KMS-11 (cell line): ENCODE results near the gene PLD1.

ENCODE experiments used
- H2AFZ ChIP-seq: fragments of 200-600 bp; sonication (generic); 2 replicates; pipeline ENCODE4 v1.6.1; 2016; ENCODE audit warnings: antibody characterized with exemption, mixed run types, low read depth
- H3K27ac ChIP-seq: fragments of 200-600 bp; sonication (generic); 2 replicates; pipeline ENCODE4 v1.6.1; 2016; ENCODE audit warnings: mild to moderate bottlenecking, mixed run types
- H3K27me3 ChIP-seq: fragments of 200-600 bp; sonication (generic); 2 replicates; pipeline ENCODE4 v1.6.1; 2017; ENCODE audit warnings: mild to moderate bottlenecking, low read depth, mixed run types, moderate library complexity; ENCODE audit not compliant: insufficient read depth
- H3K36me3 ChIP-seq: fragments of 200-600 bp; sonication (generic); 2 replicates; pipeline ENCODE4 v1.6.1; 2017; ENCODE audit warnings: mild to moderate bottlenecking, mixed run types; ENCODE audit not compliant: insufficient read depth
- H3K4me1 ChIP-seq: fragments of 200-600 bp; sonication (generic); 2 replicates; pipeline ENCODE4 v1.6.1; 2016; ENCODE audit warnings: mild to moderate bottlenecking, low read depth, mixed run types; ENCODE audit not compliant: poor library complexity, severe bottlenecking
- H3K4me2 ChIP-seq: fragments of 200-600 bp; sonication (generic); 2 replicates; pipeline ENCODE4 v1.7.0; 2016; ENCODE audit warnings: mild to moderate bottlenecking, mixed run types
- H3K4me3 ChIP-seq: fragments of 200-600 bp; sonication (generic); IDR thresholded peaks from 2 replicates; pipeline ENCODE4 v1.6.1; 2017; ENCODE audit warnings: low read depth, low read length, mixed read lengths; ENCODE audit not compliant: insufficient read depth
- H3K79me2 ChIP-seq: fragments of 200-600 bp; sonication (generic); 2 replicates; pipeline ENCODE4 v1.6.1; 2016; ENCODE audit warnings: low read depth, mixed run types; ENCODE audit not compliant: insufficient read depth
- H3K9ac ChIP-seq: fragments of 200-600 bp; sonication (generic); 2 replicates; pipeline ENCODE4 v1.6.1; 2016; ENCODE audit warnings: mild to moderate bottlenecking, mixed run types
- H4K20me1 ChIP-seq: fragments of 200-600 bp; sonication (generic); 2 replicates; pipeline ENCODE4 v1.6.1; 2016; ENCODE audit warnings: mild to moderate bottlenecking, mixed run types; ENCODE audit not compliant: insufficient read depth
- TF ChIP-seq, protein P1 (sequence below): fragments of 200-600 bp; sonication (generic); conservative IDR thresholded peaks from 2 replicates; pipeline ENCODE4 v1.6.1; 2017; ENCODE audit warnings: low read depth, mild to moderate bottlenecking, antibody characterized with exemption, low read length, moderate library complexity, mixed read lengths

The PLD1 gene

DNA sequence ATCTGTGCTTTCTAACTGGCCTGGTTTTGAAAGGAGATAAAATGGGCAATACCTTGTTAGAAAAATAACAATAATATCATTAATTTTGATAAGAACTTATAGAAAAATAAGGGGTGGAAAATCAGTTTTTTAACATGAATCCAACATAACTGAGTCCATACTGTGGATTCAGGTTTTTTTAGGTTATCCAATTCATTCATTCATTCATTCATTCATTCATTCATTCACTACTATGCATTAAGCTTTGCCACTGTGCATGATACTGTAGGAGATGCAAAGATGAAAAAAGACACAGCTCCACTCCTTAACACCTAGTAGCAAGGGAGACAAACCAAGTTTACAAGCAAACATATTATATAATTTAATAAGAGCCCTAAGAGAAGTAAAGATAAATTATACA is 253.1 kb downstream of the PLD1 start:
- TF ChIP-seq, protein P1, sequence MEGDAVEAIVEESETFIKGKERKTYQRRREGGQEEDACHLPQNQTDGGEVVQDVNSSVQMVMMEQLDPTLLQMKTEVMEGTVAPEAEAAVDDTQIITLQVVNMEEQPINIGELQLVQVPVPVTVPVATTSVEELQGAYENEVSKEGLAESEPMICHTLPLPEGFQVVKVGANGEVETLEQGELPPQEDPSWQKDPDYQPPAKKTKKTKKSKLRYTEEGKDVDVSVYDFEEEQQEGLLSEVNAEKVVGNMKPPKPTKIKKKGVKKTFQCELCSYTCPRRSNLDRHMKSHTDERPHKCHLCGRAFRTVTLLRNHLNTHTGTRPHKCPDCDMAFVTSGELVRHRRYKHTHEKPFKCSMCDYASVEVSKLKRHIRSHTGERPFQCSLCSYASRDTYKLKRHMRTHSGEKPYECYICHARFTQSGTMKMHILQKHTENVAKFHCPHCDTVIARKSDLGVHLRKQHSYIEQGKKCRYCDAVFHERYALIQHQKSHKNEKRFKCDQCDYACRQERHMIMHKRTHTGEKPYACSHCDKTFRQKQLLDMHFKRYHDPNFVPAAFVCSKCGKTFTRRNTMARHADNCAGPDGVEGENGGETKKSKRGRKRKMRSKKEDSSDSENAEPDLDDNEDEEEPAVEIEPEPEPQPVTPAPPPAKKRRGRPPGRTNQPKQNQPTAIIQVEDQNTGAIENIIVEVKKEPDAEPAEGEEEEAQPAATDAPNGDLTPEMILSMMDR: no peak
- no peak overlapping the region for H2AFZ ChIP-seq
- no peaks in the 10 kb centered on the region for H3K36me3 ChIP-seq
- H3K4me1 ChIP-seq: no peaks in the 10 kb centered on the region
- no peaks in the 10 kb centered on the region for H3K27me3 ChIP-seq
- H3K9ac ChIP-seq: no peak overlapping the region
- H3K79me2 ChIP-seq: no peaks in the 10 kb centered on the region
- no peak overlapping the region for H3K27ac ChIP-seq
- no peak overlapping the region for H3K4me3 ChIP-seq
- H4K20me1 ChIP-seq: no peaks in the 10 kb centered on the region
- H3K4me2 ChIP-seq: no peak overlapping the region

DNA sequence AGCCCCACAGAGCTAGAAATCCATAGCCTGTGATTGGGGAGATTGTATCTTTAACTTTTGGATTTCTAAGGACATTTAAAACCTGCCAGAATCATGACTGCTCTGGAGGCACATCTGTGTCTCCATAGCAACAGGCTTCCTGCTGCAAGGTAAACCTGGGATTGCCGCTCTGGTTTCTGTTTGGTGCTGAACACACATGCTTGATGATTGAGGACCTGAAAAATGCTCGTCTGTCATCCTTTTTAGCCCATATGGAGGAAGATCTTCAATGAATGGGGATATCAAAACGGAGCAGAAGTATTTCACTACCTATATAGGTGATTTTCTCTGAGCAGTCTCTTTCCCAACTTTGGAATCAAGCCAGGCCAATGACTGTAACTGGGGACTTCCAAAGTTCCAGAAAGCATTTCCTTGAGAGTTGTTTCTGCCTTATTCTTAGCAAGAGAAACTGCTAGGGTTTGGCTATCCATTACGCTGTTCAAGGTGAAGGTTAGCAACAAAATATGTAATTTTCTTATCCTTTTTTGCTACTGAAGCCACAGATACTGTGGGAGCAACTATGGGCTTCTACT is 253.6 kb downstream of the PLD1 start:
- no peaks in the 10 kb centered on the region for H3K79me2 ChIP-seq
- no peak overlapping the region for H2AFZ ChIP-seq
- H3K4me1 ChIP-seq: no peaks in the 10 kb centered on the region
- TF ChIP-seq, protein P1: no peak
- H3K4me2 ChIP-seq: no peak overlapping the region
- H3K27ac ChIP-seq: no peak overlapping the region
- H3K9ac ChIP-seq: no peak overlapping the region
- no peaks in the 10 kb centered on the region for H4K20me1 ChIP-seq
- H3K36me3 ChIP-seq: no peaks in the 10 kb centered on the region
- H3K4me3 ChIP-seq: no peak overlapping the region
- H3K27me3 ChIP-seq: no peaks in the 10 kb centered on the region

DNA sequence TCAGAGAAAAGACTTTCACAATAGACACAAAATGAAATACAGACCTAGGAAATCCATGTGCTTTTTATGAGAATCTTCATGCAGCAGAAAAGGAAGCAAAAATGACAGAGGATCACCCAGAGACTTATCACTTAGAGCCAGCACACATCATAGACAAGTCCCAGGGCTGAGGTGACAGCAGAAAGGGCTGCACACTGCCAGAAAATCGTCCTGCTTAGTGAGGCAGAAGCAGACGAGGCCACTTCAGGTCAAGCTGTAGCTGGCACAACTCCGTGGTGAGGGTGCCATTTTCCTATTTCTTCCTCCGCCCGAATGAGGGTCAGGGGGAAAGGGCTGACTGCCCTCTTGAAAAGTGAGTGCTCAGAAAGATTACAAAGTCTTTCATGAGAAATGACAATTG is 254.1 kb downstream of the PLD1 start:
- Histone ChIP-seq H3K4me2 (no peak overlapping the region), H3K9ac (no peak overlapping the region)
- TF ChIP-seq, protein P1: no peak

DNA sequence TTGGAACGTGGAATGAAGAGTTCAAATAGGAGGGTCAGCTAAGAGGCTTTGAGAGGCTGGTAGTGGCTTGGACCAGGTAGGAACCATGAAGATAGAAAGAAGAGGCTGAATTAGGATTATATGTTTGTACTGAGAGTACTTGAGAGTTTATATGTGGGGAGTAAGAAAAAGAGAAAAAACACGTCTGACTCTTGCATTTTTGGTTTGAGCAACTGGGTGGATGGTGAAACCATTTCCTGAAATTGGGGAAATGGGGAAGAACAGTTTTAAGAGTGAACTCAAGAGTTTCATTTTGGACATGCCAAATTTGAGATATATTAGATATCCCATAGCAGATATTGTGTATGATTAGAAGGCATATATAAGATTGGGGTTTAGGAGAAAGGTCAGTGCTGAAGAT is 257.2 kb downstream of the PLD1 start:
- TF ChIP-seq, protein P1: no peak
- H3K4me3 ChIP-seq: no peak overlapping the region
- no peaks in the 10 kb centered on the region for H3K36me3 ChIP-seq
- H4K20me1 ChIP-seq: no peaks in the 10 kb centered on the region
- H3K27me3 ChIP-seq: no peaks in the 10 kb centered on the region
- H3K4me2 ChIP-seq: no peak overlapping the region
- no peak overlapping the region for H2AFZ ChIP-seq
- H3K9ac ChIP-seq: no peak overlapping the region
- H3K4me1 ChIP-seq: no peaks in the 10 kb centered on the region
- H3K79me2 ChIP-seq: no peaks in the 10 kb centered on the region
- no peak overlapping the region for H3K27ac ChIP-seq

More for the DNA sequence above, 254.1 kb downstream of the PLD1 start:
- Histone ChIP-seq H3K79me2 (no peaks in the 10 kb centered on the region), H4K20me1 (no peaks in the 10 kb centered on the region), H3K4me1 (no peaks in the 10 kb centered on the region), H3K27me3 (no peaks in the 10 kb centered on the region), H3K36me3 (no peaks in the 10 kb centered on the region), H3K27ac (no peak overlapping the region), H2AFZ (no peak overlapping the region), H3K4me3 (no peak overlapping the region)
